K562 (cell line): Measurements from ENCODE around the gene ZNF235. TPM values are rescaled to one million over a fixed set of nuclear protein-coding genes. Genes with fewer than 3 reads are reported as not detected.

ENCODE experiments used
- ATAC-seq: fragments of 200-7000 bp; cut with Tn5 transposase; 3 replicates; pipeline ENCODE4 v1.9.1; 2020; ENCODE audit warnings: moderate library complexity
- BruUV-seq: library from RNA; stranded (reverse); fragments of 400-500 nt; replicated peaks from 2 replicates; lab custom pipeline; 2021; lab: Mats Ljungman, UMichigan
- CTCF ChIA-PET: fragments of 300-600 bp; formaldehyde crosslinking; extraction: SDS; loops from one replicate; lab custom pipeline; 2021; ENCODE audit warnings: low intra/inter-chr PET ratio; lab: Yijun Ruan, JAX
- POLR2A ChIA-PET: fragments of 300-600, 350-650 bp; sonication (Branson Sonifier 250); formaldehyde crosslinking; extraction: SDS; loops from one replicate; lab custom pipeline; 2021; ENCODE audit warnings: antibody characterized with exemption, inconsistent platforms; lab: Yijun Ruan, JAX
- DNase-seq, 4 experiments: peaks; one replicate each; pipeline versions ENCODE4 v3.0.0 to v3.0.0-alpha.2; 2011 to 2018; ENCODE audit warnings: low spot score in 3 of 4, mixed read lengths in 3 of 4; ENCODE audit errors: extremely low read depth in 1 of 4
- FAIRE-seq: peaks from 2 replicates; lab custom pipeline; 2011; peaks lifted over from hg19 to GRCh38; lab: Jason Lieb, UNC
- H2AFZ ChIP-seq: 2 replicates; pipeline ENCODE4 v1.6.0; 2011; ENCODE audit warnings: low read depth, low read length, control low read depth, inconsistent platforms
- H3K27ac ChIP-seq: fragments of 200-600 bp; 3 replicates; pipeline ENCODE4 v1.8.0; 2011; ENCODE audit warnings: low read depth, mild to moderate bottlenecking, control low read depth, inconsistent platforms, low read length, moderate library complexity, mixed read lengths; ENCODE audit errors: extremely low read depth
- H3K27me3 ChIP-seq, 2 experiments: fragments of 300-600 bp in 1 of 2; 2 replicates in 1 of 2; 3 replicates in 1 of 2; pipeline versions ENCODE4 v1.6.0 to v1.8.0; 2011; ENCODE audit warnings: inconsistent platforms in 2 of 2, low read length in 2 of 2, mild to moderate bottlenecking in 1 of 2, mixed read lengths in 1 of 2, moderate library complexity in 1 of 2; ENCODE audit not compliant: control insufficient read depth in 2 of 2, insufficient read depth in 2 of 2
- H3K36me3 ChIP-seq: fragments of 300-600 bp; 3 replicates; pipeline ENCODE4 v1.8.0; 2011; ENCODE audit warnings: mild to moderate bottlenecking, low read length, inconsistent platforms; ENCODE audit not compliant: control insufficient read depth, insufficient read depth
- H3K4me1 ChIP-seq, 2 experiments: fragments of 200-600 bp in 1 of 2; replicated peaks in 1 of 2; 2 replicates in 1 of 2; 3 replicates in 1 of 2; pipeline versions ENCODE4 v1.5.1 to v1.8.0; 2011; ENCODE audit warnings: inconsistent platforms in 2 of 2, low read length in 2 of 2, mild to moderate bottlenecking in 1 of 2, mixed read lengths in 1 of 2, moderate library complexity in 1 of 2; ENCODE audit not compliant: control insufficient read depth in 2 of 2, insufficient read depth in 2 of 2
- H3K4me2 ChIP-seq: 2 replicates; pipeline ENCODE4 v1.6.1; 2011; ENCODE audit warnings: low read length, control low read depth, inconsistent platforms, mixed read lengths; ENCODE audit not compliant: insufficient read depth
- H3K4me3 ChIP-seq: fragments of 200-600 bp; sonication (generic), shearing (Covaris generic); 2 replicates; pipeline ENCODE4 v1.5.1; 2016; ENCODE audit warnings: control low read depth, inconsistent platforms
- H3K79me2 ChIP-seq: fragments of 200-600 bp; 3 replicates; pipeline ENCODE4 v1.8.0; 2011; ENCODE audit warnings: low read length, inconsistent platforms; ENCODE audit not compliant: control insufficient read depth, insufficient read depth
- H3K9ac ChIP-seq, 2 experiments: 2 replicates each; pipeline versions ENCODE4 v1.6.0 to v1.6.1; 2011; ENCODE audit warnings: low read depth in 2 of 2, low read length in 2 of 2, control low read depth in 1 of 2, inconsistent platforms in 1 of 2, mild to moderate bottlenecking in 1 of 2, mixed read lengths in 1 of 2; ENCODE audit not compliant: insufficient read depth in 1 of 2
- H3K9me1 ChIP-seq: one replicate; pipeline ENCODE4 v1.6.0; 2011; ENCODE audit warnings: inconsistent platforms, mild to moderate bottlenecking, low read length, moderate library complexity; ENCODE audit not compliant: control insufficient read depth, insufficient read depth
- H3K9me3 ChIP-seq: replicated peaks from 2 replicates; pipeline ENCODE4 v1.5.1; 2011; ENCODE audit warnings: low read depth, low read length, inconsistent platforms; ENCODE audit not compliant: control insufficient read depth, insufficient read depth
- H4K20me1 ChIP-seq: replicated peaks from 2 replicates; pipeline ENCODE4 v1.6.1; 2011; ENCODE audit warnings: low read length, inconsistent platforms, mixed read lengths; ENCODE audit not compliant: control insufficient read depth, insufficient read depth
- ELF1 ChIP-seq: fragments of 200-800 bp; sonication (Bioruptor generic); IDR thresholded peaks from 2 replicates; pipeline ENCODE4 v1.6.1; 2016; ENCODE audit warnings: missing genetic modification characterization, missing compliant biosample characterization
- HNRNPUL1 ChIP-seq: fragments of 200-400 bp; formaldehyde crosslinking; IDR thresholded peaks from 2 replicates; pipeline ENCODE4 v1.6.1; 2017; ENCODE audit warnings: low read length
- POLR2G ChIP-seq: fragments of 200-400 bp; formaldehyde crosslinking; IDR thresholded peaks from 2 replicates; pipeline ENCODE4 v1.6.1; 2017; ENCODE audit warnings: low read depth, mild to moderate bottlenecking, antibody characterized with exemption, low read length, moderate library complexity
- SP1 ChIP-seq: sonication (generic); formaldehyde crosslinking; IDR thresholded peaks from 2 replicates; pipeline ENCODE4 v1.8.1; 2022; ENCODE audit warnings: mild to moderate bottlenecking, missing genetic modification reagents
- TSC22D4 ChIP-seq: fragments of 450-650 bp; IDR thresholded peaks from 2 replicates; pipeline ENCODE4 v1.6.1; 2016; ENCODE audit warnings: missing genetic modification characterization, missing biosample characterization, control low read depth
- ZNF318 ChIP-seq, 2 experiments: fragments of 450-650 bp; IDR thresholded peaks; 2 replicates each; pipeline ENCODE4 v1.6.1; 2016; ENCODE audit warnings: mild to moderate bottlenecking in 2 of 2, borderline replicate concordance in 1 of 2, low read depth in 1 of 2, moderate library complexity in 1 of 2
- ZNF354B ChIP-seq: fragments of 250-450 bp; sonication (Bioruptor Pico); IDR thresholded peaks from 2 replicates; pipeline ENCODE4 v1.4.0; 2020
- ZNF589 ChIP-seq: fragments of 200-800 bp; sonication (Bioruptor generic); IDR thresholded peaks from 2 replicates; pipeline ENCODE4 v1.6.1; 2016; ENCODE audit warnings: low read depth, missing genetic modification characterization, missing compliant biosample characterization
- WGBS: fragments of 100-300 bp; shearing (Covaris generic); methylation state at CpG from one replicate; pipeline ENCODE4 v1.1.6; 2016; ENCODE audit warnings: low coverage, mixed read lengths; ENCODE audit not compliant: insufficient coverage; ENCODE audit errors: missing lambda C conversion rate; 5-methylcytosine and 5-hydroxymethylcytosine counted together
- in situ Hi-C: fragments of 300-500 bp; cut with MboI; formaldehyde crosslinking; loops from 4 replicates; pipeline ENCODE4 v1.15.0; 2018; ENCODE audit warnings: inconsistent platforms, mixed read lengths
- intact Hi-C: fragments of 100-400 bp; cut with micrococcal nuclease; formaldehyde crosslinking; loops from 2 replicates; pipeline ENCODE4 v1.14.2; 2022
- polyA plus RNA-seq, 8 experiments: library from polyadenylated mRNA; depleted of rRNA in 4 of 8; stranded (reverse) in 5 of 8; unstranded in 3 of 8; fragments of >200 nt; fragmentation: Nextera tagmentation in 2 of 8; fragmentation: Illumina TruSeq in 1 of 8; extraction: Ambion mirVana in 2 of 8; extraction: Trizol in 1 of 8; gene quantifications; 2 replicates each; pipeline versions ENCODE4 v1.2.1 to v1.2.3, GENCODE V29; 2011 to 2014; ENCODE audit warnings: inconsistent platforms in 1 of 8, missing spikeins in 1 of 8
- total RNA-seq, 7 experiments: library from RNA; depleted of rRNA in 6 of 7; stranded (reverse); fragments of >200 nt in 6 of 7; fragmentation: Illumina TruSeq in 2 of 7; extraction: Trizol in 2 of 7; gene quantifications; 2 replicates each; pipeline versions ENCODE4 v1.2.1 to v1.2.3, GENCODE V29; 2011 to 2021; ENCODE audit warnings: low replicate concordance in 1 of 7
- TF ChIP-seq, protein P1 (sequence below): IDR thresholded peaks from 2 replicates; pipeline ENCODE4 v1.6.1; 2014; ENCODE audit warnings: antibody characterized with exemption

ZNF235 gene
- total and polyA plus RNA-seq, 9 of the 15 experiments (the other 6 are each of a cell fraction or from before 2014, with no cell fraction given), result 0.68 to 2.9 (median 1.3) TPM

- BruUV-seq, result no TSS peak
- in situ Hi-C loops (no loop called here), intact Hi-C loops (loop anchor here (10.0 kb wide), 1 partner anchor 91 kb away; the partner anchor contains the start of gene ZNF227)
- ATAC-seq (no peak), FAIRE-seq (no peak), DNase-seq (no peak)
- H3K4me1 ChIP-seq, result peaks cover 4% of the 10 kb centered on the region in 2 experiments; a peak in 2 of 5 replicates
- H3K9me1 ChIP-seq, result no peaks in the 10 kb centered on the region
- WGBS, result 10% methylated on average over 15 of the region's 15 CpGs
- H3K9ac ChIP-seq, result no peak overlapping the region
- H3K4me3 ChIP-seq, result no peak overlapping the region
- H3K36me3 ChIP-seq, result no peaks in the 10 kb centered on the region; the same call in 2 of the 3 replicates
- H3K4me2 ChIP-seq, result peak overlapping the region; percentile 33; the same call in 1 of the 2 replicates
- H3K9me3 ChIP-seq, result peaks cover 2% of the 10 kb centered on the region; the same call in 1 of the 2 replicates
- no peaks in the 10 kb centered on the region for H3K79me2 ChIP-seq
- ChIA-PET POLR2A (no interaction called here), CTCF (no interaction called here)
- no peaks in the 10 kb centered on the region for H4K20me1 ChIP-seq
- no peak overlapping the region for H3K27ac ChIP-seq
- no peaks in the 10 kb centered on the region; a peak in 1 of 5 replicates for H3K27me3 ChIP-seq
- peak overlapping the region; percentile 87 for H2AFZ ChIP-seq
- TF ChIP-seq HNRNPUL1, result no peak
- no peak for TF ChIP-seq ELF1 (tag)
- no peak for TF ChIP-seq ZNF589
- TF ChIP-seq, protein P1, sequence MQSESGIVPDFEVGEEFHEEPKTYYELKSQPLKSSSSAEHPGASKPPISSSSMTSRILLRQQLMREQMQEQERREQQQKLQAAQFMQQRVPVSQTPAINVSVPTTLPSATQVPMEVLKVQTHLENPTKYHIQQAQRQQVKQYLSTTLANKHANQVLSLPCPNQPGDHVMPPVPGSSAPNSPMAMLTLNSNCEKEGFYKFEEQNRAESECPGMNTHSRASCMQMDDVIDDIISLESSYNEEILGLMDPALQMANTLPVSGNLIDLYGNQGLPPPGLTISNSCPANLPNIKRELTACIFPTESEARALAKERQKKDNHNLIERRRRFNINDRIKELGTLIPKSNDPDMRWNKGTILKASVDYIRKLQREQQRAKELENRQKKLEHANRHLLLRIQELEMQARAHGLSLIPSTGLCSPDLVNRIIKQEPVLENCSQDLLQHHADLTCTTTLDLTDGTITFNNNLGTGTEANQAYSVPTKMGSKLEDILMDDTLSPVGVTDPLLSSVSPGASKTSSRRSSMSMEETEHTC, result no peak
- TF ChIP-seq TSC22D4 (tag), result no peak
- TF ChIP-seq POLR2G, result no peak
- no peak for TF ChIP-seq ZNF318 (IDR thresholded peaks at IDR 0.05; ENCODE audit: borderline replicate concordance in 1 of 2, low read depth in 1 of 2)
- no peak for TF ChIP-seq ZNF354B (CRISPR knock-in tag)
- no peak for TF ChIP-seq SP1 (CRISPR knock-in tag)
Observed at GRCh38 chr19:44306283-44306682, 1.5 kb upstream of the ZNF235 start.
